ENCODE results near the gene DHRSX.

DNA sequence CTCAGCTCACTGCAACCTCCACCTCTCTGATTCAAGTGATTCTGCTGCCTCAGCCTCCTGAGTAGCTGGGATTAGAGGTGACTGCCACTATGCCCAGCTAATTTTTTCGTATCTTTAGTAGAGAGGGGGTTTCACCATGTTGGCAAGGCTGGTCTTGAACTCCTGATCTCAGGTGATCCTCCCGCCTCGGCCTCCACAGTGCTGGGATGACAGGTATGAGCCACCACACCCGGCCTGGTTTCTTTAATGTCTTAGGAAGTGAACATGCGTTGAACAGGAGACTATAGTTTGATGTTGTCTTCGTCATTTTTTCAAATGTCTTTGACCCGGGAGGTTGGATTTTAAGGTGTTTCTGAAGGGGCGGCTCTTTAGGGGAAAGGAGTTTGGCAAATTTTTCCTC is 91.0 kb downstream of the DHRSX start:
- TF ChIP-seq CTCF (IDR thresholded peaks at IDR 0.05; ENCODE audit: poor library complexity) (no peak), EZH2 (IDR thresholded peaks at IDR 0.05; ENCODE audit: borderline replicate concordance) (no peak)
